Measurements from ENCODE around the gene NUP58. TPM values are rescaled to one million over a fixed set of nuclear protein-coding genes. Genes with fewer than 3 reads are reported as not detected.

The NUP58 gene
- total RNA-seq (2022): 38.9 and 41.0 TPM in 2 replicates
- Bru-seq, nascent RNA: percentile 88 among the genes with signal in this experiment
- BruChase-seq, experiment 1, labeled RNA remaining after a 6-hour chase: percentile 88 among the genes with signal in this experiment
- percentile 92 among the genes with signal in this experiment for BruChase-seq, experiment 2, labeled RNA remaining after a 2-hour chase
- long read RNA-seq, full-length matches to known transcripts: 16 of 74 reads
- long read RNA-seq, partial matches to known transcripts: 2 of 74 reads
- long read RNA-seq, other reads (novel, unspliced or antisense): 56 of 74 reads

- no peaks in the 10 kb centered on the region for H3K9me3 Mint-ChIP-seq (ENCODE audit: low read depth, unreplicated experiment)
- DNase-seq: peak; percentile 88
- peaks cover 17% of the 10 kb centered on the region for H3K36me3 Mint-ChIP-seq (ENCODE audit: insufficient read depth, unreplicated experiment)
- TF ChIP-seq CTCF (IDR thresholded peaks at IDR 0.05; ENCODE audit: unreplicated experiment): no peak
- peaks cover 9% of the 10 kb centered on the region for H3K27me3 Mint-ChIP-seq (ENCODE audit: unreplicated experiment)
- BruUV-seq (replicated peaks): no TSS peak
- CTCF ChIA-PET: no interaction called here
- peak within 1 kb of the TSS; percentile 73 for H3K4me3 Mint-ChIP-seq (ENCODE audit: low read depth, unreplicated experiment)
- intact Hi-C loops (cut with micrococcal nuclease; ENCODE audit: unreplicated experiment): no loop called here
- H3K27ac Mint-ChIP-seq (ENCODE audit: unreplicated experiment): peak within 1 kb of the TSS; percentile 73
- H3K4me1 Mint-ChIP-seq (ENCODE audit: low read depth, unreplicated experiment): no peaks in the 10 kb centered on the region
These were observed at the start of gene NUP58 for GRCh38 chr13:25301347-25302113. NUP58 (plus strand) TSS chr13:25301625; CDS start chr13:25301774, 149 bp downstream.

- Mint-ChIP-seq H3K4me3 (ENCODE audit: low read depth, unreplicated experiment) (no peak overlapping the region), H3K27ac (ENCODE audit: unreplicated experiment) (no peak overlapping the region), H3K36me3 (ENCODE audit: insufficient read depth, unreplicated experiment) (peaks cover 5% of the 10 kb centered on the region), H3K4me1 (ENCODE audit: low read depth, unreplicated experiment) (no peaks in the 10 kb centered on the region), H3K9me3 (ENCODE audit: low read depth, unreplicated experiment) (no peaks in the 10 kb centered on the region), H3K27me3 (ENCODE audit: unreplicated experiment) (no peaks in the 10 kb centered on the region)
- intact Hi-C loops (cut with micrococcal nuclease; ENCODE audit: unreplicated experiment): no loop called here
- no TSS peak for BruUV-seq (replicated peaks)
- no peak for DNase-seq
- no peak for TF ChIP-seq CTCF (IDR thresholded peaks at IDR 0.05; ENCODE audit: unreplicated experiment)
- CTCF ChIA-PET: no interaction called here
These were observed 49.2 kb upstream of the NUP58 start for GRCh38 chr13:25252225-25252624.

- H3K4me3 Mint-ChIP-seq (ENCODE audit: low read depth, unreplicated experiment): no peak overlapping the region
- no peaks in the 10 kb centered on the region for H3K9me3 Mint-ChIP-seq (ENCODE audit: low read depth, unreplicated experiment)
- no TSS peak for BruUV-seq (replicated peaks)
- no peak overlapping the region for H3K27ac Mint-ChIP-seq (ENCODE audit: unreplicated experiment)
- no peak for DNase-seq
- TF ChIP-seq CTCF (IDR thresholded peaks at IDR 0.05; ENCODE audit: unreplicated experiment): no peak
- no peaks in the 10 kb centered on the region for H3K27me3 Mint-ChIP-seq (ENCODE audit: unreplicated experiment)
- peaks cover 10% of the 10 kb centered on the region for H3K36me3 Mint-ChIP-seq (ENCODE audit: insufficient read depth, unreplicated experiment)
- H3K4me1 Mint-ChIP-seq (ENCODE audit: low read depth, unreplicated experiment): no peaks in the 10 kb centered on the region
- intact Hi-C loops (cut with micrococcal nuclease; ENCODE audit: unreplicated experiment): no loop called here
- CTCF ChIA-PET: no interaction called here
These were observed 48.7 kb upstream of the NUP58 start for GRCh38 chr13:25252752-25253151.

- H3K9me3 Mint-ChIP-seq (ENCODE audit: low read depth, unreplicated experiment): no peaks in the 10 kb centered on the region
- no peak overlapping the region for H3K27ac Mint-ChIP-seq (ENCODE audit: unreplicated experiment)
These were observed 47.7 kb upstream of the NUP58 start for GRCh38 chr13:25253702-25254101.

More at GRCh38 chr13:25253702-25254101, 47.7 kb upstream of the NUP58 start:
- intact Hi-C loops (cut with micrococcal nuclease; ENCODE audit: unreplicated experiment): no loop called here
- no TSS peak for BruUV-seq (replicated peaks)
- no peak for TF ChIP-seq CTCF (IDR thresholded peaks at IDR 0.05; ENCODE audit: unreplicated experiment)
- CTCF ChIA-PET: interaction anchor here (0.7 kb wide), 1 partner anchor 129 kb away, joined by 3 read pairs; no protein-coding TSS in a partner anchor
- no peaks in the 10 kb centered on the region for H3K27me3 Mint-ChIP-seq (ENCODE audit: unreplicated experiment)
- no peak overlapping the region for H3K4me3 Mint-ChIP-seq (ENCODE audit: low read depth, unreplicated experiment)
- H3K36me3 Mint-ChIP-seq (ENCODE audit: insufficient read depth, unreplicated experiment): peaks cover 10% of the 10 kb centered on the region
- DNase-seq: peak; percentile 8
- no peaks in the 10 kb centered on the region for H3K4me1 Mint-ChIP-seq (ENCODE audit: low read depth, unreplicated experiment)

All from Calu3 (cell line).